ENCODE data around the gene UBE2D1. TPM values are rescaled to one million over a fixed set of nuclear protein-coding genes. Genes with fewer than 3 reads are reported as not detected.
"Not testable (repeated sequence)": the region's sequence is repeated elsewhere in the genome, so short reads cannot be mapped to it uniquely, and the experiment has no call there.

Gene UBE2D1
- total and polyA plus RNA-seq, 7 donors = 11.5 to 21.9 (median 19.6) TPM

GRCh38 chr10:58409956-58410610 lies 75.3 kb downstream of the UBE2D1 start:
- 75% methylated on average over 4 of the region's 4 CpGs for WGBS, 2 donors
- H3K9me3 ChIP-seq = no peaks in the 10 kb centered on the region
- H3K36me3 ChIP-seq = no peaks in the 10 kb centered on the region
- no peak for TF ChIP-seq EP300 (IDR thresholded peaks at IDR 0.05)
- TF ChIP-seq POLR2AphosphoS5 (IDR thresholded peaks at IDR 0.05) = no peak
- TF ChIP-seq CTCF (IDR thresholded peaks at IDR 0.05) = no peak
- TF ChIP-seq POLR2A (IDR thresholded peaks at IDR 0.05) = no peak
- no peak overlapping the region for H3K4me3 ChIP-seq
- no peak overlapping the region for H3K27ac ChIP-seq
- H3K4me1 ChIP-seq = peaks cover 0 to 5% (median 0%) of the 10 kb centered on the region in 4 donors
- H3K27me3 ChIP-seq = no peaks in the 10 kb centered on the region
- intact Hi-C loops (cut with DNase I) = loop anchor here (10.0 kb wide), 1 partner anchor 375 kb away; no protein-coding TSS in a partner anchor
- no peak for DNase-seq

- intact Hi-C loops (cut with DNase I) = loop anchor here (10.0 kb wide), 1 partner anchor 372 kb away; no protein-coding TSS in a partner anchor
- 59 to 74% methylated on average over 2 of the region's 2 CpGs for WGBS, 2 donors
- Histone ChIP-seq H3K27ac (no peak overlapping the region), H3K36me3 (no peaks in the 10 kb centered on the region), H3K27me3 (no peaks in the 10 kb centered on the region), H3K4me3 (no peak overlapping the region), H3K9me3 (no peaks in the 10 kb centered on the region), H3K4me1 (peaks cover 0 to 5% (median 0%) of the 10 kb centered on the region in 4 donors)
- TF ChIP-seq EP300 (IDR thresholded peaks at IDR 0.05) = no peak
- no peak for TF ChIP-seq POLR2AphosphoS5 (IDR thresholded peaks at IDR 0.05)
- TF ChIP-seq POLR2A (IDR thresholded peaks at IDR 0.05) = no peak
- no peak for DNase-seq
Observed at GRCh38 chr10:58412502-58412961, 77.7 kb downstream of the UBE2D1 start.

GRCh38 chr10:58414270-58415041 lies 79.7 kb downstream of the UBE2D1 start:
- Histone ChIP-seq H3K36me3 (no peaks in the 10 kb centered on the region), H3K4me3 (no peak overlapping the region), H3K4me1 (peaks cover 0 to 5% (median 0%) of the 10 kb centered on the region in 4 donors), H3K27ac (no peak overlapping the region), H3K9me3 (no peaks in the 10 kb centered on the region), H3K27me3 (no peaks in the 10 kb centered on the region)
- whole genome bisulfite sequencing, 2 donors = 36 to 57% methylated on average over 5 of the region's 5 CpGs
- DNase-seq = no peak
- intact Hi-C loops (cut with DNase I) = loop anchor here (10.0 kb wide), 1 partner anchor 370 kb away; no protein-coding TSS in a partner anchor
- no peak for TF ChIP-seq POLR2AphosphoS5 (IDR thresholded peaks at IDR 0.05)
- peak in 1 of 4 experiments; percentile 13 for TF ChIP-seq CTCF (IDR thresholded peaks at IDR 0.05)
- no peak for TF ChIP-seq EP300 (IDR thresholded peaks at IDR 0.05)
- TF ChIP-seq POLR2A (IDR thresholded peaks at IDR 0.05) = no peak

- Histone ChIP-seq H3K36me3 (no peaks in the 10 kb centered on the region), H3K27me3 (no peaks in the 10 kb centered on the region), H3K27ac (no peak overlapping the region), H3K4me1 (peaks cover 0 to 5% (median 0%) of the 10 kb centered on the region in 4 donors), H3K4me3 (no peak overlapping the region), H3K9me3 (no peaks in the 10 kb centered on the region)
- no peak for DNase-seq
- no peak for TF ChIP-seq POLR2AphosphoS5 (IDR thresholded peaks at IDR 0.05)
- TF ChIP-seq CTCF (IDR thresholded peaks at IDR 0.05) = no peak
- TF ChIP-seq EP300 (IDR thresholded peaks at IDR 0.05) = no peak
- TF ChIP-seq POLR2A (IDR thresholded peaks at IDR 0.05) = no peak
- intact Hi-C loops (cut with DNase I) = loop anchor here (10.0 kb wide), 1 partner anchor 369 kb away; no protein-coding TSS in a partner anchor
Observed at GRCh38 chr10:58415757-58416156, 81.0 kb downstream of the UBE2D1 start.

- intact Hi-C loops (cut with DNase I) = loop anchor here (10.0 kb wide), 1 partner anchor 367 kb away; no protein-coding TSS in a partner anchor
- DNase-seq, H3K9me3 ChIP-seq, H3K27ac ChIP-seq, H3K4me3 ChIP-seq, H3K27me3 ChIP-seq, H3K4me1 ChIP-seq, H3K36me3 ChIP-seq: not testable (repeated sequence)
- WGBS, 2 donors = 88 to 93% methylated on average over 2 of the region's 2 CpGs
Observed at GRCh38 chr10:58417902-58418301, 83.1 kb downstream of the UBE2D1 start.

Other genes with a start within 250 kb of the UBE2D1 start
- 1 to 10 TPM; 4.6 to 5.6 (median 5.2) TPM for gene IPMK, start 67.1 kb upstream of the UBE2D1 start, total RNA-seq
- gene IPMK, start 67.1 kb upstream of the UBE2D1 start, polyA plus RNA-seq = 1 to 10 TPM; 5.5 to 9.0 (median 6.6) TPM
- gene CISD1, start 65.8 kb upstream of the UBE2D1 start, total RNA-seq = 10 to 100 TPM; 22.1 to 34.9 (median 25.9) TPM
- gene CISD1, start 65.8 kb upstream of the UBE2D1 start, polyA plus RNA-seq = 10 to 100 TPM; 31.2 to 56.6 (median 41.9) TPM
- 10 to 100 TPM; 10.8 to 27.1 (median 20.1) TPM for gene TFAM, start 50.4 kb downstream of the UBE2D1 start, total RNA-seq
- gene TFAM, start 50.4 kb downstream of the UBE2D1 start, polyA plus RNA-seq = 10 to 100 TPM; 14.4 to 24.3 (median 22.2) TPM
- gene BICC1, start 177.9 kb downstream of the UBE2D1 start, total RNA-seq = 10 to 100 TPM in 3 of 4 donors, 1 to 10 TPM in 1; 7.9 to 17.3 (median 13.7) TPM
- gene BICC1, start 177.9 kb downstream of the UBE2D1 start, polyA plus RNA-seq = 1 to 10 TPM in 2 of 3 donors, under 1 TPM in 1; 0.46 to 1.8 (median 1.8) TPM

All from sigmoid colon (tissue), 7 donors.